HEK293 (cell line): ENCODE results near the gene CD9.

Experiments
- CTCF ChIA-PET: fragments of 350-600 bp; formaldehyde crosslinking; extraction: SDS; loops from one replicate; lab custom pipeline; 2021; ENCODE audit warnings: antibody characterized with exemption; lab: Yijun Ruan, JAX
- POLR2A ChIA-PET: fragments of 300-600 bp; formaldehyde crosslinking; extraction: SDS; loops from one replicate; lab custom pipeline; 2020; ENCODE audit warnings: antibody characterized with exemption, inconsistent platforms; lab: Yijun Ruan, JAX
- H3K27ac ChIP-seq: fragments of 200-500 bp; sonication (Bioruptor generic); 2 replicates; pipeline ENCODE4 v1.5.1; 2014; ENCODE audit warnings: low read depth, low read length, control low read depth, inconsistent platforms; ENCODE audit errors: extremely low read depth
- H3K36me3 ChIP-seq, 2 experiments: fragments of 200-500 bp in 1 of 2; sonication (Bioruptor generic) in 1 of 2; 1 replicate in 1 of 2; 2 replicates in 1 of 2; pipeline ENCODE4 v1.5.1; 2014 to 2017; ENCODE audit warnings: inconsistent platforms in 2 of 2, low read length in 2 of 2; ENCODE audit not compliant: control insufficient read depth in 2 of 2, insufficient read depth in 1 of 2
- H3K4me1 ChIP-seq: fragments of 200-500 bp; sonication (Bioruptor generic); 2 replicates; pipeline ENCODE4 v1.5.1; 2014; ENCODE audit warnings: mild to moderate bottlenecking, low read length, inconsistent platforms; ENCODE audit not compliant: control insufficient read depth, insufficient read depth
- H3K4me3 ChIP-seq: 2 replicates; pipeline ENCODE4 v1.5.1; 2011; ENCODE audit warnings: low read depth, mild to moderate bottlenecking, control low read depth, low read length, moderate library complexity
- H3K9me3 ChIP-seq: fragments of 200-500 bp; sonication (Bioruptor generic); 2 replicates; pipeline ENCODE4 v1.5.1; 2014; ENCODE audit warnings: low read depth, low read length, inconsistent platforms; ENCODE audit not compliant: control insufficient read depth, insufficient read depth
- GFI1B ChIP-seq: fragments of 450-650 bp; formaldehyde crosslinking; IDR thresholded peaks from 2 replicates; pipeline ENCODE4 v1.5.1; 2016; ENCODE audit warnings: missing biosample characterization, missing genetic modification characterization
- HOXD13 ChIP-seq: sonication (generic); formaldehyde crosslinking; IDR thresholded peaks from 2 replicates; pipeline ENCODE4 v1.8.0; 2022; ENCODE audit warnings: missing genetic modification reagents, borderline replicate concordance
- REPIN1 ChIP-seq: fragments of 450-650 bp; formaldehyde crosslinking; IDR thresholded peaks from 2 replicates; pipeline ENCODE4 v1.5.1; 2017; ENCODE audit warnings: missing biosample characterization, missing genetic modification characterization, low read depth
- SALL2 ChIP-seq: fragments of 450-650 bp; formaldehyde crosslinking; IDR thresholded peaks from 2 replicates; pipeline ENCODE4 v1.5.0; 2017; ENCODE audit warnings: missing biosample characterization, mild to moderate bottlenecking, missing genetic modification characterization, borderline replicate concordance
- YY2 ChIP-seq: fragments of 450-650 bp; formaldehyde crosslinking; IDR thresholded peaks from 2 replicates; pipeline ENCODE4 v1.5.1; 2016; ENCODE audit warnings: missing biosample characterization, missing genetic modification characterization
- ZBTB20 ChIP-seq: fragments of 450-650 bp; formaldehyde crosslinking; IDR thresholded peaks from 2 replicates; pipeline ENCODE4 v1.5.1; 2016; ENCODE audit warnings: missing biosample characterization, missing genetic modification characterization
- ZNF16 ChIP-seq: fragments of 450-650 bp; formaldehyde crosslinking; IDR thresholded peaks from 2 replicates; pipeline ENCODE4 v1.5.1; 2016; ENCODE audit warnings: low read depth, missing biosample characterization, missing genetic modification characterization
- ZNF184 ChIP-seq: fragments of 450-650 bp; IDR thresholded peaks from 2 replicates; pipeline ENCODE4 v1.5.1; 2018; ENCODE audit warnings: missing biosample characterization, mild to moderate bottlenecking, missing genetic modification characterization
- ZNF354C ChIP-seq: fragments of 450-650 bp; formaldehyde crosslinking; IDR thresholded peaks from 2 replicates; pipeline ENCODE4 v1.5.1; 2016; ENCODE audit warnings: missing biosample characterization, missing genetic modification characterization, low read depth, borderline replicate concordance
- ZNF423 ChIP-seq: fragments of 450-650 bp; formaldehyde crosslinking; IDR thresholded peaks from 2 replicates; pipeline ENCODE4 v1.5.1; 2016; ENCODE audit warnings: missing biosample characterization, missing genetic modification characterization
- ZNF621 ChIP-seq: fragments of 450-650 bp; formaldehyde crosslinking; IDR thresholded peaks from 2 replicates; pipeline ENCODE4 v1.5.1; 2017; ENCODE audit warnings: missing biosample characterization, missing genetic modification characterization
- ZNF654 ChIP-seq: fragments of 450-650 bp; formaldehyde crosslinking; IDR thresholded peaks from 2 replicates; pipeline ENCODE4 v1.5.1; 2016; ENCODE audit warnings: low read depth, missing biosample characterization, missing genetic modification characterization
- ZNF658 ChIP-seq: fragments of 450-650 bp; formaldehyde crosslinking; IDR thresholded peaks from 2 replicates; pipeline ENCODE4; 2016; ENCODE audit warnings: missing biosample characterization, missing genetic modification characterization
- ZNF664 ChIP-seq: fragments of 450-650 bp; formaldehyde crosslinking; IDR thresholded peaks from 2 replicates; pipeline ENCODE4 v1.5.1; 2016; ENCODE audit warnings: missing biosample characterization, missing genetic modification characterization
- ZNF677 ChIP-seq: fragments of 450-650 bp; IDR thresholded peaks from 2 replicates; pipeline ENCODE4 v1.5.0; 2018; ENCODE audit warnings: missing biosample characterization, mild to moderate bottlenecking, missing genetic modification characterization, moderate library complexity
- ZNF701 ChIP-seq: fragments of 450-650 bp; formaldehyde crosslinking; IDR thresholded peaks from 2 replicates; pipeline ENCODE4 v1.5.1; 2016; ENCODE audit warnings: missing biosample characterization, missing genetic modification characterization
- ZNF785 ChIP-seq: fragments of 450-650 bp; formaldehyde crosslinking; IDR thresholded peaks from 2 replicates; pipeline ENCODE4 v1.5.1; 2016; ENCODE audit warnings: missing biosample characterization, missing genetic modification characterization
- ZNF791 ChIP-seq: fragments of 450-650 bp; formaldehyde crosslinking; IDR thresholded peaks from 2 replicates; pipeline ENCODE4 v1.5.1; 2016; ENCODE audit warnings: missing biosample characterization, missing genetic modification characterization
- ZSCAN5A ChIP-seq: fragments of 450-650 bp; formaldehyde crosslinking; IDR thresholded peaks from 2 replicates; pipeline ENCODE4 v1.5.1; 2016; ENCODE audit warnings: missing biosample characterization, missing genetic modification characterization
- TF ChIP-seq, protein P1 (sequence below): fragments of 450-650 bp; formaldehyde crosslinking; IDR thresholded peaks from 2 replicates; pipeline ENCODE4 v1.5.1; 2016; ENCODE audit warnings: missing biosample characterization, missing genetic modification characterization
- TF ChIP-seq, protein P2 (sequence below): fragments of 450-650 bp; formaldehyde crosslinking; IDR thresholded peaks from 2 replicates; pipeline ENCODE4 v1.5.1; 2016; ENCODE audit warnings: missing biosample characterization, missing genetic modification characterization
- TF ChIP-seq, protein P3 (sequence below): fragments of 450-650 bp; formaldehyde crosslinking; IDR thresholded peaks from 2 replicates; pipeline ENCODE4 v1.5.1; 2017; ENCODE audit warnings: missing biosample characterization, mild to moderate bottlenecking, missing genetic modification characterization, moderate library complexity

The CD9 gene

GRCh38 chr12:6250343-6250742 lies 50.1 kb downstream of the CD9 start (continued):
- TF ChIP-seq ZNF621 = no peak
- TF ChIP-seq ZSCAN5A (tag by site-specific recombination) = no peak
- TF ChIP-seq SALL2 (tag by site-specific recombination) = no peak
- no peak for TF ChIP-seq HOXD13
- TF ChIP-seq ZBTB20 (tag by site-specific recombination) = no peak
- TF ChIP-seq ZNF664 (tag by site-specific recombination) = no peak
- TF ChIP-seq, all 188 proteins: peak for 0

DNA sequence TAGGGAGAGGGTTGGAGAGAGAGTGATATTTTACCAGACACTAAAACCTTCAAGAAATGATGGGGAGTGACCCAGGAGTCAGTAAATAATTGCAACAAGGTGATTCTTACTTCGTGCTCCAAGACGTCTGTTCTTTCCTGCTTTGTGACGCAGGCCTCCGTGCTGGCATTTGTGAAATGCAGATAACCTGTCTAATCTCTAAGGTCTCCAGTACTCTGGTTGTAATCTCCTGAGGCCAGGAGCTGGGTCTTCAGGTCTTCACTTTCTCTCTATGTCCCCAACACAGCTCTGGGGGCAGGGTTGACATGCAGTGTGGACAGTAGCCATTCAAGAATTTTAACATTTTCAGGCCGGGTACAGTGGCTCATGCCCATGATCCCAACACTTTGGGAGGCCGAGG lies 53.1 kb downstream of the CD9 start:
- ChIA-PET POLR2A (no interaction called here), CTCF (interaction anchor here (0.6 to 1.8 kb wide), 3 partner anchors 8 to 26 kb away, joined by 3 to 6 read pairs (median 4); no protein-coding TSS in a partner anchor)
- Histone ChIP-seq H3K9me3 (no peaks in the 10 kb centered on the region), H3K27ac (no peak overlapping the region), H3K4me3 (no peak overlapping the region), H3K4me1 (no peaks in the 10 kb centered on the region), H3K36me3 (no peaks in the 10 kb centered on the region)
- no peak for TF ChIP-seq ZNF654 (tag by site-specific recombination)
- no peak for TF ChIP-seq ZNF354C
- TF ChIP-seq, protein P1, sequence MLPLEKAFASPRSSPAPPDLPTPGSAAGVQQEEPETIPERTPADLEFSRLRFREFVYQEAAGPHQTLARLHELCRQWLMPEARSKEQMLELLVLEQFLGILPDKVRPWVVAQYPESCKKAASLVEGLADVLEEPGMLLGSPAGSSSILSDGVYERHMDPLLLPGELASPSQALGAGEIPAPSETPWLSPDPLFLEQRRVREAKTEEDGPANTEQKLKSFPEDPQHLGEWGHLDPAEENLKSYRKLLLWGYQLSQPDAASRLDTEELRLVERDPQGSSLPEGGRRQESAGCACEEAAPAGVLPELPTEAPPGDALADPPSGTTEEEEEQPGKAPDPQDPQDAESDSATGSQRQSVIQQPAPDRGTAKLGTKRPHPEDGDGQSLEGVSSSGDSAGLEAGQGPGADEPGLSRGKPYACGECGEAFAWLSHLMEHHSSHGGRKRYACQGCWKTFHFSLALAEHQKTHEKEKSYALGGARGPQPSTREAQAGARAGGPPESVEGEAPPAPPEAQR (tag by site-specific recombination) = no peak
- TF ChIP-seq ZNF701 (tag by site-specific recombination) = no peak
- TF ChIP-seq ZNF785 (tag by site-specific recombination) = no peak
- TF ChIP-seq, protein P2, sequence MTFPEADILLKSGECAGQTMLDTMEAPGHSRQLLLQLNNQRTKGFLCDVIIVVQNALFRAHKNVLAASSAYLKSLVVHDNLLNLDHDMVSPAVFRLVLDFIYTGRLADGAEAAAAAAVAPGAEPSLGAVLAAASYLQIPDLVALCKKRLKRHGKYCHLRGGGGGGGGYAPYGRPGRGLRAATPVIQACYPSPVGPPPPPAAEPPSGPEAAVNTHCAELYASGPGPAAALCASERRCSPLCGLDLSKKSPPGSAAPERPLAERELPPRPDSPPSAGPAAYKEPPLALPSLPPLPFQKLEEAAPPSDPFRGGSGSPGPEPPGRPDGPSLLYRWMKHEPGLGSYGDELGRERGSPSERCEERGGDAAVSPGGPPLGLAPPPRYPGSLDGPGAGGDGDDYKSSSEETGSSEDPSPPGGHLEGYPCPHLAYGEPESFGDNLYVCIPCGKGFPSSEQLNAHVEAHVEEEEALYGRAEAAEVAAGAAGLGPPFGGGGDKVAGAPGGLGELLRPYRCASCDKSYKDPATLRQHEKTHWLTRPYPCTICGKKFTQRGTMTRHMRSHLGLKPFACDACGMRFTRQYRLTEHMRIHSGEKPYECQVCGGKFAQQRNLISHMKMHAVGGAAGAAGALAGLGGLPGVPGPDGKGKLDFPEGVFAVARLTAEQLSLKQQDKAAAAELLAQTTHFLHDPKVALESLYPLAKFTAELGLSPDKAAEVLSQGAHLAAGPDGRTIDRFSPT (tag by site-specific recombination) = no peak
- no peak for TF ChIP-seq ZNF791 (tag by site-specific recombination)
- no peak for TF ChIP-seq ZNF184 (tag by site-specific recombination)
- TF ChIP-seq ZNF658 = no peak
- no peak for TF ChIP-seq ZNF16
- no peak for TF ChIP-seq HOXD13
- TF ChIP-seq YY2 (tag by site-specific recombination) = no peak
- TF ChIP-seq, protein P3, sequence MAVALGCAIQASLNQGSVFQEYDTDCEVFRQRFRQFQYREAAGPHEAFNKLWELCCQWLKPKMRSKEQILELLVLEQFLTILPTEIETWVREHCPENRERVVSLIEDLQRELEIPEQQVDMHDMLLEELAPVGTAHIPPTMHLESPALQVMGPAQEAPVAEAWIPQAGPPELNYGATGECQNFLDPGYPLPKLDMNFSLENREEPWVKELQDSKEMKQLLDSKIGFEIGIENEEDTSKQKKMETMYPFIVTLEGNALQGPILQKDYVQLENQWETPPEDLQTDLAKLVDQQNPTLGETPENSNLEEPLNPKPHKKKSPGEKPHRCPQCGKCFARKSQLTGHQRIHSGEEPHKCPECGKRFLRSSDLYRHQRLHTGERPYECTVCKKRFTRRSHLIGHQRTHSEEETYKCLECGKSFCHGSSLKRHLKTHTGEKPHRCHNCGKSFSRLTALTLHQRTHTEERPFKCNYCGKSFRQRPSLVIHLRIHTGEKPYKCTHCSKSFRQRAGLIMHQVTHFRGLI (tag by site-specific recombination) = no peak
- no peak for TF ChIP-seq ZNF677
- TF ChIP-seq REPIN1 = no peak
- TF ChIP-seq GFI1B (tag by site-specific recombination) = no peak
- no peak for TF ChIP-seq ZNF423 (tag by site-specific recombination)
